ENCODE data around the gene HSD17B3. TPM values are rescaled to one million over a fixed set of nuclear protein-coding genes. Genes with fewer than 3 reads are reported as not detected.

The HSD17B3 gene
- total RNA-seq, 1 donor from 2014 or later = not detected

DNA sequence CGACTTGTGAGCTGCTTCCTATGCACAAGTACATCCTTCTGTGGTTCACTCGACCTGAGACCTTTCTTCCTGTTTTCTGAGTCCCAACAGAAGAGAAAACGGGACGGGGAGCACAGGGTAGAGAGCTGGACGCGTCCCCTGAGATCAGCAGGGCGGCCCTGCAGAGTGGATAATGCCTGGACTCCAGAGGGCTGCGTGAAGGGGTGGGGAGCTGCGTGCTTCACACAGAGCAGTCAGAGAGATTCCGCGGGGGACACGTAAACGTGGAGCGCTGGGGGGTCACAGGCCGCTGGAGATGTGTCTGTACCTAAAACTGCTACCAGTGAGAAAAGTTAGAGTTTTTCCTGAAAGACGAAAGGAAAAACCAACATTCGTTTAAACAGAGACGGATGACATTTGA is 46.3 kb downstream of the HSD17B3 start:
- TF ChIP-seq, protein P1, sequence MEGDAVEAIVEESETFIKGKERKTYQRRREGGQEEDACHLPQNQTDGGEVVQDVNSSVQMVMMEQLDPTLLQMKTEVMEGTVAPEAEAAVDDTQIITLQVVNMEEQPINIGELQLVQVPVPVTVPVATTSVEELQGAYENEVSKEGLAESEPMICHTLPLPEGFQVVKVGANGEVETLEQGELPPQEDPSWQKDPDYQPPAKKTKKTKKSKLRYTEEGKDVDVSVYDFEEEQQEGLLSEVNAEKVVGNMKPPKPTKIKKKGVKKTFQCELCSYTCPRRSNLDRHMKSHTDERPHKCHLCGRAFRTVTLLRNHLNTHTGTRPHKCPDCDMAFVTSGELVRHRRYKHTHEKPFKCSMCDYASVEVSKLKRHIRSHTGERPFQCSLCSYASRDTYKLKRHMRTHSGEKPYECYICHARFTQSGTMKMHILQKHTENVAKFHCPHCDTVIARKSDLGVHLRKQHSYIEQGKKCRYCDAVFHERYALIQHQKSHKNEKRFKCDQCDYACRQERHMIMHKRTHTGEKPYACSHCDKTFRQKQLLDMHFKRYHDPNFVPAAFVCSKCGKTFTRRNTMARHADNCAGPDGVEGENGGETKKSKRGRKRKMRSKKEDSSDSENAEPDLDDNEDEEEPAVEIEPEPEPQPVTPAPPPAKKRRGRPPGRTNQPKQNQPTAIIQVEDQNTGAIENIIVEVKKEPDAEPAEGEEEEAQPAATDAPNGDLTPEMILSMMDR (IDR thresholded peaks at IDR 0.05; ENCODE audit: insufficient read depth, low read length, poor library complexity, severe bottlenecking) = no peak
- Histone ChIP-seq H3K36me3 (ENCODE audit: control insufficient read depth, insufficient read depth, low read length) (no peaks in the 10 kb centered on the region), H3K4me3 (ENCODE audit: low read depth, low read length) (no peak overlapping the region), H3K27me3 (ENCODE audit: control insufficient read depth, insufficient read depth, low read length) (no peaks in the 10 kb centered on the region)
- DNase-seq (ENCODE audit: low read depth) = no peak

DNA sequence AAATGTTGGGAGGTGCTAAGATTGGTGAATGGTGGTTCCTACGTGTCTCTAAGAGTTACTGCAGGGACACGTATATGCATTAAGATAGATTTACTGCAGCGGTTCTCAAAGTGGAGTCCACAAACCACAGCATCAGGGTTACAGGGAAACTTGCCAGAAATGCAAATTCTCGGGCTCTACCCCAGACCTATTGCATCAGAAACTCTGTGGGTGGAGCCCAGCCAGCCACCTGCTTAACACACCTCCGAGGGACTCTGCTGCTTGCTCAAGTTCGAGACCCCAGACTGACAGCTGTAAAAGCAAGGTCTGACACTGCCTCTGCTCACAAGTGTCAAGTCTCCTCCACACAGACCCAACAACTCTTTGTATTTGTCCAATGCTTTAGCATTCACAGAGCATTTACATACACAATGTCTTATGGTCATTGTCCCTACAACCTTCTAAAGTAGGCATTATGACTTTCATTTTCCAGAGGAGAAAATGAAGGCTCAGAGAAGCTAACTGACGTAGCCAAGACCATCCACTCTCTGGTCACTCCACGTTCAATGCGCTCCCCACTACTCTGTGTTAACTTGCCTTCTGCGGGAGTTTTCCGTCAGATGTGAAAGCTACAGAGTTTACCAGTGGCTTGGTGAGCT is 48.8 kb downstream of the HSD17B3 start:
- Histone ChIP-seq H3K36me3 (ENCODE audit: control insufficient read depth, insufficient read depth, low read length) (no peaks in the 10 kb centered on the region), H3K4me3 (ENCODE audit: low read depth, low read length) (no peak overlapping the region), H3K27me3 (ENCODE audit: control insufficient read depth, insufficient read depth, low read length) (no peaks in the 10 kb centered on the region)
- no peak for DNase-seq (ENCODE audit: low read depth)
- TF ChIP-seq, protein P1 (IDR thresholded peaks at IDR 0.05; ENCODE audit: insufficient read depth, low read length, poor library complexity, severe bottlenecking) = no peak

DNA sequence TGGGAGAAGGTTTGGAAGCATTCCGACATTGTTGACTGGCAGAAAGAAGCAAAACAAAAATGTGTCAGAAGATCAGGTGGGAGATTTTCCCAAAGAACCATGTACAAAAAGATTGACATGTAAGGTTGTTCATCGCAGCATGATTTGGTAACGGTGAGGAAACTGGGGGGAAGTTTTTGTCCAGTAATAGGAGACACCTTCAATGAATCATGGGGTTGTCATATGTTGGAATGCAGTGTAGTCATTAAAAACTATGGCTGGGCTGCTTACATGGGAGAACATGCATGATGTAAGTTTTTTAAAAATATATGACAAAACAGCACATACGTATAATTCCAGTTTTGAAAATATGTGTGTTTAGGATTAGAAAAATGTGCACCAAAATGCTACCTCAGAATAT is 50.5 kb downstream of the HSD17B3 start:
- H3K36me3 ChIP-seq (ENCODE audit: control insufficient read depth, insufficient read depth, low read length) = no peaks in the 10 kb centered on the region
- no peaks in the 10 kb centered on the region for H3K27me3 ChIP-seq (ENCODE audit: control insufficient read depth, insufficient read depth, low read length)
- no peak overlapping the region for H3K4me3 ChIP-seq (ENCODE audit: low read depth, low read length)
- DNase-seq (ENCODE audit: low read depth) = no peak
- TF ChIP-seq, protein P1 (IDR thresholded peaks at IDR 0.05; ENCODE audit: insufficient read depth, low read length, poor library complexity, severe bottlenecking) = no peak

DNA sequence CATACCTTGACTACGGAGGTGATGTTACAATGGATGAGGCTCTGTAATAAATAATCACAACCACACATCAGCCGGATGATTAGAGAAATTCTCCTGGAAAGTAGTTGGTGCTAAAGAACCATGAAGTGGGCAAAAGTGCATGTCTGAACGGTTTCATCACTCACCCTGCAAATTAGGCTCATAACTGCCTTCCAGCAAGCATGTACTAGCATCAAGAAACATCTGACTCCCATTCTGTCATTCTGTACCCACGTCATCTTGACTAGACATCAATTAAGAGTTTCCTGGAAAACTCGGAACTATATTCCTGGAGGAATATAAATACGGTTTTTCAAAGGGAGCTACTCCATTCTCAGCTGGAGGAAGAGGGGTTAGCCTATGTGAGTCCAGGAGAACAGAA is 52.2 kb downstream of the HSD17B3 start:
- no peaks in the 10 kb centered on the region for H3K36me3 ChIP-seq (ENCODE audit: control insufficient read depth, insufficient read depth, low read length)
- TF ChIP-seq, protein P1 (IDR thresholded peaks at IDR 0.05; ENCODE audit: insufficient read depth, low read length, poor library complexity, severe bottlenecking) = no peak
- DNase-seq (ENCODE audit: low read depth) = no peak
- no peak overlapping the region for H3K4me3 ChIP-seq (ENCODE audit: low read depth, low read length)
- no peaks in the 10 kb centered on the region for H3K27me3 ChIP-seq (ENCODE audit: control insufficient read depth, insufficient read depth, low read length)

DNA sequence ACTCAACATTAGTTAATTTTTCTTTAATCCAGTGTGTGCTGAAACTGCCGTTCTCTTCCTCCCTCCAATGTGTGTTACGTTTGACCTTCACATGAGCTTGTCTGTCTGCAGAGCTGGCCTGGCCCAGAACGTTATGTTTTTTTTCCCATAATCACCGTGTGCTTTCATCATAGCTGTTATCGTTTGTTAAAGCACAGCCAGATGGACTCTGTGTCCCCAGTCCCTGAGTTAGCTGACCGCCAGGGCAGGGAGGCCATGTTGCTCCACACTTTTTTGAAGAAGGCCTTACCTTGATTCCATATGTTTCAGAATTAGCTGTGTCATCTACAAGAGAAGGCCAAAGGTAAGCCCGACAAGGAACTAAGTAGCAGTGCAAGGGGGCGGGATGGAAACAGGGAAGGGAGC is 55.7 kb downstream of the HSD17B3 start:
- no peak overlapping the region for H3K4me3 ChIP-seq (ENCODE audit: low read depth, low read length)
- H3K27me3 ChIP-seq (ENCODE audit: control insufficient read depth, insufficient read depth, low read length) = no peaks in the 10 kb centered on the region
- no peaks in the 10 kb centered on the region for H3K36me3 ChIP-seq (ENCODE audit: control insufficient read depth, insufficient read depth, low read length)
- TF ChIP-seq, protein P1 (IDR thresholded peaks at IDR 0.05; ENCODE audit: insufficient read depth, low read length, poor library complexity, severe bottlenecking) = no peak
- DNase-seq (ENCODE audit: low read depth) = no peak

DNA sequence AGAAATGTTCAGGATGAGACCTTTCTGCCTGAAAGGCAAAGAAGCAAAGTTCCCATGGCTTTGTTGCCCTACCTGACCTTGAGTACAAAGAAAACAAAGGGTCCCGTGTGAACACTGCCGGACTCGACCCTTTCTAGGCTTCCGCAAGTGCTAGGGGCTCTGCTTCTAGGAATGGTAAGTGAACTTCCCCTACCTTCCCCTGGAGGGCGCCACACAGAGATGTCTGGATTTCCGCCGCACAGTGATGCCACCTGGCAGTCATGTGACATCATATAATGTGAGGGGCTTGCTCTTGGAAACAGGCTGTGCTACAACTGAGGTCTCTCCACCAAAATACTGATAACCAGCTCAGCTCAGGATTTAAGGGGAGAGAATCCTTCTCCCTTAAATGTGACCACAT is 56.6 kb downstream of the HSD17B3 start:
- no peak for DNase-seq (ENCODE audit: low read depth)
- Histone ChIP-seq H3K36me3 (ENCODE audit: control insufficient read depth, insufficient read depth, low read length) (no peaks in the 10 kb centered on the region), H3K27me3 (ENCODE audit: control insufficient read depth, insufficient read depth, low read length) (peaks cover 1% of the 10 kb centered on the region), H3K4me3 (ENCODE audit: low read depth, low read length) (no peak overlapping the region)
- TF ChIP-seq, protein P1 (IDR thresholded peaks at IDR 0.05; ENCODE audit: insufficient read depth, low read length, poor library complexity, severe bottlenecking) = no peak
